ENCODE data around the gene RASGRP4.

RASGRP4 gene

DNA sequence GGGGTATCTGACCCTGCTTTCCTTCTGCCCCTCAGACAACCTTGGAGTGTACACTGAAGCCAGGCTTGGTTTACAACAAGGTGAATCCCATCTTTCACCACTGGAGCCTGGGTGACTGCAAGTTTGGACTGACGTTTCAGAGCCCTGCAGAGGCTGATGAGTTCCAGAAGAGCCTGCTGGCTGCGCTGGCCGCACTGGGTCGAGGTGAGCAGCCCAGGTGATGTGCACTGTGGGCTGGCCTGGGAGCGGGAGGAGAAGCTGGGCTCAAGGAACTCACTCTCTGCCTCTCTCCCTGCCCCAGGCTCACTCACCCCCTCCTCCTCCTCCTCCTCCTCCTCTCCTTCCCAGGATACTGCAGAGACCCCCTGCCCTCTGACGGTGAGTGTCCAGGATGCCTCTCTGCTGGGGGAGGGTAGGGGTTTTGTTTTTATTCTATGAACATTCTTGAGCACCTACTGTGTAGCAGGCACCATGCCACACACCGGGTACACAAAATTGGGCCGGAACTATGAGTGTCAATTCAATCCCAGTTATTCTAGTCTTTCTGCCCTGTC, 34.0 kb downstream of the RASGRP4 start:
- H3K4me3 ChIP-seq (ENCODE audit: low read depth, low read length), result no peak overlapping the region

DNA sequence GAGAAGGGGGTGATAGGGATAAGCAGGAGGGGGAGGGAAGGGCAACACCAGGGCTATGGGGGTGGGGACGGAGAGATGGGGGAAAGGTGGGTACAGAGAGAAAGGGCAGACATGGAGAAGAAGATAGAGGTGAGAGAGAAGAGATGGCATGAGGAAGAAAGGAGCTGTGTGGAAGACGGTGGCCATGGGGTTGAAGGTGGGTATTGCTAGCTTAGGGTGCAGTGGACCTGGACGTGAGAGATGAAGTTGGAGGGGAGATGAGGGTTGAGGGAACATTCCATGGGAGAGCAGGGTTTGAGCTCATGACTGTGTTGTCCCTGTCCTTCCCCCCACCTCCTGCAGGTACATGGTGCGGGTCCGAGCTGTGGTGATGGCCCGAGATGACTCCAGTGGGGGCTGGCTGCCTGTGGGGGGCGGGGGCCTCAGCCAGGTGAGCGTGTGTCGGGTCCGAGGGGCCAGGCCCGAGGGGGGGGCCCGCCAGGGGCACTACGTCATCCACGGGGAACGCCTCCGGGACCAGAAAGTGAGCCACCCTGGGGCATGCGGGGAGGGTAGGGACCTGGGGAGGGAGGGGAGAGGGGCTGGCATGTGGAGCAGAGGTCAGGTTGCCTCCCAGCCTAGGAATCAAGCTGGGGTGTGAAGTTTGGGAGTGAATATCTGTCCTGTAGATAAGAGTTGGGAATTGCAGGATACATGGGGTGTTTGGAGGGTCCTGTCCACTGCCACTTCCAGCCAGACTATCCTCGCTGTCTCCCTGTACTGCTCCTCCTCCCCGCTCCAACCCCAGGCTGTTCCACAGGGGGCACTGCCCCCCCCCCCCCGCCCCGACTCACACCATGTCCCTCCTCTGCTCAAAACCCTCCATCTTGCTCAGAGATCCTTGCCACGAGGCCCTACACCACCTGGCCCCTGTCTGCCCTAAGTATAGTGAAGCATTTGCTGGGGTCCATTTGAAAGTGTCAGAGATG, 35.8 kb downstream of the RASGRP4 start:
- peak overlapping the region; percentile 78 for H3K4me3 ChIP-seq (ENCODE audit: low read depth, low read length)

DNA sequence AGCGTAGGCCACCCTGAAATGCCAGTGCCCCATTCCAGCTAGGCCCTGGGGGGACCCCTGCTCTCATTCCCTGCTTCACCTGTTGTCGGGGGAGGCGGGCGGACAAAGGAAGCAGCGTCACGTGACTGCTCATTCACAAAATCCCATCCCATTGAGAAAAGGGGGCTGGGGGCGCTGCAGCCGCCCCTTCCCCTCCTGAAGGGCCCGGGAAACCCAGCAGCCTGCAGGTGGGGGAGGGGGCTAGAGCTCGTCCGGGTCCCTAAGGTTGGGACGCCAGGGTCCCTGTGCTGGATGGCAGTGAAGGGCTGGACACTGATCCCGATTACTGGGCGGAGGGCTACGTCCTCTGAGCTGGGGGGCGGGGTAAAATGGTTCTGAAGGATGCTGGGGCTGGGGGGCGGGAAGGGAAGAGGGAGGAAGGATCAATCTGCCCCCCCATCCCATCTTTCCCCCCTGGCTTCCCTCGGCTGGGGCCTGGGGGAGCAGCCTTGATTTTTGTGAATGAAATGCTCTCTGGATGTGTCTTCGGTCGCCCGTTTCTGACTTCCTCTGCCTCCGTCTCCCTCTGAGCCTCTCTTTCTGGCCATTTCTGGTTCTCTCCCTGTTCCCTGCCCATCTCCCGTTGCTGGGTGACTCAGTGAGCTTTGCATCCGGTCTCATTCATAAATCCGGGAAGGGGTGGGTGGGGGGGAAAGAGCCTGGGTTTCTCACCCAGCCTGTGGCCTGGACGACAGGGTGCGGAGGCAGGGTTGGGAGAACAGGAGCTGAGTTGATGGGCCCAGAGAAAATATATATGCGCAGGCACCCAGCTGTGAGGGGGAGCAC, 36.7 kb downstream of the RASGRP4 start:
- peak overlapping the region; percentile 78 for H3K4me3 ChIP-seq (ENCODE audit: low read depth, low read length)

DNA sequence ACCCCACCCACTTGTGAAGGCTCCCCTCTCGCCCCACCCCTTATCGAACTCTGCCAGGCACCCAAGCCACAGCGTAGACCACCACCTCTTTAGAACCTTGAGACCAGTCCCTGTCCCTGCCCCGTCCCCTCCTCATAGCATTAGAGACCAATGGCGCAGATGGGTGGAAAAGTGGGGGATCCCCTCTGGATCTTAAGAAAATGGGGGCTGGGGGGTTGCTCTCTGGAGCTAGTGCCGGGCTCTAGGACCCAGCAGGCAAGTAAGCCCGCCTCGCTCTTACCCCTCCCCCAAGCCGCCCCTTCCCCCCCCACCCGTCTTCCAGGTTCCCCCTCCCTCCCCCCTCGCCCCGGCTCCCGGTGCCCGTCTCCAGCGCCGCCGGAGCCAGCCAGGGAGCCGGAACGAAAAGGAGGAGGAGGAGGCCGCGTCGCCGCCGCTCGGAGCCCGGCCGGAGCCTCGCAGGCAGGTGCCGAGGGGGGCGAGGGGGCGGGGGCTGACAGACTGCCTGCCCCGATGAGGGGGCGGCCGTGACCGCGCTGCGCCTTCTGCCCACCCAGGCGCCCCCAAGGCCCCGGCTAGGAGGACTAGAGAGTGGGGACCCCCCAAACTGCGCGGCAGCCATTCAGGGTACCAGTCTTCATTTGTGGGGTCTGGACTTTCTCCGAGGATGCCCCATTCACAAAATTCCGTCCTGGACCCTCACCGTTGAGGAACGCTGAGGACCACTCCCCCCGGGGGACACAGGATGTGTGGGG, 37.5 kb downstream of the RASGRP4 start, which contains the start of gene SPRED3:
Gene SPRED3, plus strand, starts transcription at position 349 of the 752 bp plus-strand sequence. CDS start 1,606 bp downstream, outside the sequence.
- H3K4me3 ChIP-seq (ENCODE audit: low read depth, low read length), result peak within 1 kb of the TSS; percentile 78

DNA sequence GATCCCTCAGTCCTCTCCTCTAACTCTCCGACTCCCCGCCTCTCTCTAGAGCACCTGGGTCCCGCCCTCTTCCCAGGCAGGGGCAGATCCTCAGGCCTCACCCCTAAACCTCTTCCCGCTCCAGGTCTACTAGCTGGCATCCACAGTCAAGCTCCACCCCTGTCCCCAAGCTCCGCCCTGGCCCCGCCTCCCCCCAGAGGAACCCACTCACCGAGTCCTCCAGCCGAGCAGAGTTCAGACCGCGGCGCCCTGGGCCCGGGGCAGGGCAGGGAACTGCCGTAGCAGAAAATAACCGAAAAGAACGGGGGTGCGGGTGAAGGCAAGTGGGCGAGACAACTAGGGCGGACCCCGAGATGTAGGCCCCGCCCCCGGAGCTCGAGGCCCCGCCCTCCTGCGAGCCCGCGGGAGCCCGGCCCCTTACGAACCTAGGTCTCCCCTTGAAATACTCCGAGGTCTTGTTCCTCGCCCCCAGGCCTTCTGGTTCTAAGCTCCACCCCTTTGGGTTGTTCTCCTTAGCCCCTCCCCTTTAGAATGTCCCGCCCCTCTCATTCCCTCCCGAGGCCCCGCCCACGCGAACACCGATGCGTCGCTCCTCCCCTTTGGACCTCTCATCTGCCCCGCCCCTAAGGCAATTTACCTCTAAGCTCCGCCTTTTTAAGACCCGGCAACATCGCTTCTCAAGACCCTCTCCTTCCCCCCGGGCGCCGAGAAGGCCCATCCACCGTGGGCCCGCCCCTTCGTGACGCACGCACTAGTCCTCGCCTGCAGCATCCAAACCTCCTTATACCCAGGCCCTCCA, 38.3 kb downstream of the RASGRP4 start, which contains the start of gene GGN:
Gene GGN, minus strand, starts transcription at position 485 of the 799 bp plus-strand sequence. CDS start 773 bp downstream, outside the sequence.
- peak within 1 kb of the TSS; percentile 78 for H3K4me3 ChIP-seq (ENCODE audit: low read depth, low read length)

DNA sequence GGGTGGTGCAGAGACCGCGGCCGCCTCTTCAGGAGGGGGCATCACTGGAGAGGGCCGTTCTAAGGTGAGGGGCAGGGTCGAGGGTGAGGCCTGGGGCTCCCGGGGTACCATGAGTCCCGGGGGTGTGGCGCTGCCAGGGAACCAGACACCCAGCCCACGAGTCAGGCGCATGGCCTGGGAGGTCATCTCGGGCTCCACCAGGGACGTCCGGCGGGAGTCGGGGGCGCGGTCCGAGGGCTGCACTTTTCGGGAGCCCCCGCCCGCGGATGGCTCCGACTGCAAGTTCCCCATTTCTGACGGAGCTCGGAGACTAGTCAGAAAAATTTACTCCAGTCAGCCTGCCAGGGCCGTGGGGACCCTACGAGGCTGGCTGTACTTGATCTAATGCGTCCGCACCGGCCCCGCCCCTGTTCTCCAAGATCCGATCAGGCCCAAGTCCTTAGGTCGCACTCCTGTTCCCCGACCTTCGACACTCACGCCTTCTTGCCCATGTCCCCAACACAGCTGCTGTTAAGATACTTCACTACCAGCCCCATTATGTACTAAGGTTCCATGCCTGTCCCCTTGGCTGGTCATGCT, 39.0 kb downstream of the RASGRP4 start:
- H3K4me3 ChIP-seq (ENCODE audit: low read depth, low read length), result peak overlapping the region; percentile 39

DNA sequence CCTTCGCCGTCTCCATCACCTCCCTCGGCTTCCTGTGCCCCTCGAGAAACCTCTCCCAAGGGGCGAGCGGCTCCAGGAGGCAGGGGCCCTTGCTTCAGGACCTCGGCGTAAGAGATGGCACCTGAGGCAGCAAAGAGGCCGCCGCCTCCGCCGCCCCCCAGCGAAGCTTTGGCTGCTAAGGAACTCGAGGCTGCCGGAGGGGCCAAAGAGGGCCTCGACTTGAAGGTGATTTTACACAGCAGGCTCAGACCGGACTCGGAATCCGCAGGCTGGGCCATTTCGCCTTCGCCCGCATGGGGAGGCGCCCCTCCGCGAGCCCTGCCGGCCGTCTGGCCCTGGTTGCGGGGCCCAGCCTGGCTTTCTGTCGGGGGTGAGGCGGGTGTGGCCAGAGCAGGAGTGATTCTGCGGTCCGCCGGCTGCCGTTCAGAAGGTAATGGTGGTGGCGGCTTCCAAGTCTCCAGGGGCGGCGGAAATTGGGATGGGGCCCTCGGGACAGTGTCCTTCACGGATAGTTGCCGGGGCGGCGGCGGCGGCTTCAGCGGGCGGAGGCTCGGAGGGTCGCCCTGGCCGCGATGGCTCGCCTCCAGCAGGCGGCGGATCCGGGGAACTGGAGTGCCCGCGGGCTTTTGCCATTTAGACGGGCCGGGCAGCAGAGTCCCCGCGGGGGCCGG, 39.6 kb downstream of the RASGRP4 start:
- no peak overlapping the region for H3K4me3 ChIP-seq (ENCODE audit: low read depth, low read length)

DNA sequence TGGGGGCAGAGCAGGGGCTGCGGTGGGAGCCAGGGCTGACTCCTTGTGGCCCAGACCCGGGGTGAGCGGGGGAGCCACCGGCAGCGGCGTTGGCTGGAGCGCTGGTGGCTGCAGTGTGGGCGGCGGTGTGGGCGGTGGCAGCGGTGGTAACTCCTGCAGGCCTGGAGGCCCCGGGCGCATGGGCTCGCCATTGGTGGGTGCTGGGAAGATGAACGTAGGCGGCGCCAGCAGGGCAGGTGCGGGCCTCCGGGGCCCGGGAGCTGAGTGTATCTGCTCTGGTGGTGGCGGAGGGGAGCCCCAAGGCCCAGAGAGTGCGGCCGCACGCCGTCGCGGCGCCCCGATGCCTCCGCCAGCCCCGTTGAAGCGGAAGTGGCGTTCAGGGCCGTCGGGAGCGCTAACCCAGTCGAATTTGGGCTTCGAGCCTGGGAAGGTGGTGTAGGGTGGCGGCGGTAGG, 40.2 kb downstream of the RASGRP4 start:
- H3K4me3 ChIP-seq (ENCODE audit: low read depth, low read length), result no peak overlapping the region

DNA sequence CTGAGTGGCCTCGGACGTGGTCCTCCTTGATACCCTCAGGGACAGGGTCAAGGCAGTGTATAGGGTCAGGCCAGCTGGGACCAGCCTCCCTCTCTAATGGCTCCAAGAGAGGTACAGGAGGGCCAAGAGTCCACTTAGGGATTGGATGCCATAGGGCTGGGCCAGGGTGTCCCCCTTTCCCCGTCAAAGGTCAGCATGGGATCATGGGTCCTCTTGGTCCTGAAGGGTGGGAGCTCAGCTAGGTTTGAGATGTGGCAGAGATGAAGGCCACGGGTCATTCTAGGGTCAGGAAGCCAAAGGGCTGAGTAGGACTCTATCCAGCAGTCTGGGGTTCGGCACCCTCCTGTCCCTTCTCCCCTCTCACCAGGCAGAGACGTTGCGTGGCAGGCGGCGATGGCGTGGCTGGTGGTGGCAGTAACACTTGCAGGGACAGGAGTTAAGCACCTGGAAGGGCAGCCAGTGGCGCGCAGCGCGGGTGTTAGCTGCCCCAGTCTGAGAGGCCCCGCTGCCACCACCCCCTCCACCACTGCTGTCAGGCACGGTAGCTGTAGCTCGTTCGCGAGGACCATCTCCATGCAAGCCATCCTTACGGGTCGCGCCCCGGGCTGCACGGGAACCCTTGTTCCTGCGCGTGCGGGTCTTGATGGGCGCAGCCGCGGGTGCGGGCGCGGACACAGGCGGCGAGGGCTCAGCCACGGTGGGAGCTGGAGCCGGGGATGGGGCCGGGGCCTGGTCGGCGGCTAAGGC, 40.8 kb downstream of the RASGRP4 start:
- no peak overlapping the region for H3K4me3 ChIP-seq (ENCODE audit: low read depth, low read length)

DNA sequence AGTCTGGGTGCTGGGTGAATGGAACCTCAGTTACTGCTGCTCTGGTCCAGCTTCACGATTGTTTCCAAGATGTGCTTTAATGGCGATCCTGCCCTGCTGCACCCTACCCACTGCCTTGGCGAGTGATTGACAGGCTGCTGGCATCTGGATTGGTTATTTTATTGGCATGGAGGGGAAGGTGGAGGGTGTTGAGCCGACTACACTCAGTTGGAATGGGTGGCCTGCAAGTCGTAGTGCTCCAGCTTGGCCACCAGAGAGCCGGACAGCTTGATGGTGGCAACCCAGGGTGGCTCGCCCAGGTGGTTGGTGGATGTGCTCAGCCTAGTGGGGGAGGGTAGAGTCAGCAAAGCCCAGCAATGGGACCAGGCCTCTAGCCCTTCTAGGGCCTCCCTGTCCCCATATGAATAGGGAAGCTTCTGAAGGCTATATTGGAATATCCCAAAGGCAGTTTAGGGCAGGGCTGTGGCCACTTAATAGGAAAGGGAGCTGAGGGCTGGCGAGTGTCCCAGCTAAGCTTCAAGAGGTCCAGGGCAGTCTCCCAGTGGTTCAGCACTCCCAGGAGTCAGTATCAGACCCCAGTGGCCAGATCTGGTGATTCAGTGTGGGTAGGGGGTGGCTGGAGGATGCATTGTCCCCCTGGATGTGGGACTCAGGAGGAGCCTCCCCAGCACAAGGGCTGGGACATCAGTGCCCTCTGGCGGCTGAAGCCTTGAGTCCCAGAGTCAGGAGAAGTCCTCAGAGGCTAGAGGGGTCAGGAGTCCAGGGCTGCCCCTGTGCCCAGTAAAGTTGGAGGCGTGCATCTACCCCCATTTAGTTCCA, 41.6 kb downstream of the RASGRP4 start:
- H3K4me3 ChIP-seq (ENCODE audit: low read depth, low read length), result no peak overlapping the region

DNA sequence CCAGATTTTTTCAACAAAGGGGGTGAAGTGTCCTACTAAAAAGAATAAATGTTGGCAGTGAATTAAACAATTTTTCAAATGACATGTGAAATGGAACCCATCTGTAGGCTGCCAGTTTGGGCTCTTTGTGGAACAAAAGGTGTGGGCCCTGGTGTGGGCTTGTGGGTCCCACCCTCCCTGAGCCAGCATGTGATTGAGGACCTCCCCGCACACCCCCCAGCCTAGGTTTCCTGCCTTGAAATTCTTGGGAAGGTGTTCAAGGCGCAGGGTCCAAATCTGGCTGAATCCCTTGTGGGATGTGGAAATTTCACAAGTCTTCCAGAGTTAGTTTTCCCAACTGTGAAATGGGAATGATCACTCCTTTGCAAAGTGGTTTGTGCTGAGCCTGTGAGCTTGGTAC, 42.3 kb downstream of the RASGRP4 start:
- H3K4me3 ChIP-seq (ENCODE audit: low read depth, low read length), result no peak overlapping the region

DNA sequence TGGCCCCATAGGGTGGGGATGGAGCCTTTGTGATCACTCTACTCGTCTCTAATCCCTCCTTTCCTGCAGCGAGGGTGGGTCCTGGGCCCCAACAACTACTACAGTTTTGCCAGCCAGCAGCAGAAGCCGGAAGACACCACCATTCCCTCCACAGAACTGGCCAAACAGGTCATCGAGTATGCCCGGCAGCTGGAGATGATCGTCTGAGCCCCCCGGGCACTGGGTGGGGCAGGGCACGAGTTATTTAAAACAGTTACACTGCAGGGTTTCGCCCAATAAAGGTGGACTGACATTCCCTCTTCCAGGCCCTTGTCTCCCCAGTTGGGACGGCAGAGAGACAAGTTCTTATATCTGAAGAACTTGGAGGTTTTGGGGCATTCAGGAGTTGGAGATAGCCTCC, 42.8 kb downstream of the RASGRP4 start:
- H3K4me3 ChIP-seq (ENCODE audit: low read depth, low read length), result no peak overlapping the region

DNA sequence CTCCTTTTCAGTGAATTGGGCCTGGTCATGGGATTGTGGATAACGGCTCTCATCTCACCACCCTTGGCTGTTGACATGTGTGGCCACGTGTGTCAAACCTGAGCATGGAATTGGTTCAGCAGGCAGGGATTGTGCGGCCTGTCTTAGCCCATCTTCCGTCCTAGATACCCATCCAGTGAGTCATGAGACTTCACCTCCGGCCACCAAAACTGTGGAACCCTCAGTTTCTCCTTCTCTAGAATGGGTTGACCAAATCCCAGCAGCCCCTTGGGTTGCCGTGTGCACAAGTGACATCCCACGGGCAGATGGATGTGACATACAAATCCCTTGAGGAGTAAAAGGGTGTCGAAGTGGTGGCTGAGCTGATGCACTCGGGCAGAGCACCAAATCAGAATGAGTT, 44.9 kb downstream of the RASGRP4 start:
- no peak overlapping the region for H3K4me3 ChIP-seq (ENCODE audit: low read depth, low read length)

DNA sequence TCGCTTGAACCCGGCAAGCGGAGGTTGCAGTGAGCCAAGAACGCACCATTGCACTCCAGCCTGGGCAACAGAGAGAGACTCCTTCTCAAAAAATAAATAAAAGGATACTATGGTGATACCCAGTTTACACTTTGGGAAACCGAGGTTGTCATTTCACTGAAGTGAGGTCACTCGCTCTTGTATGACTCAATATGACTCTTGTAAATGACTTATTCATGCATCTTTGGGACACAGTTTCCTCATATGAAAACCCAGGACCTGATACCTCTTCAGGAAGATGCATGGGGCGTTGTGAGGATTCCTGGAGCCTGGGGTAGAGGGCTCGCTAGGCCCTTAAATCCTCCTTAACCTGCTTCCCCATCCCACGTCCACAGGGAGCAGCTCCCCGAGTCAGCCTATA, 47.2 kb downstream of the RASGRP4 start:
- H3K4me3 ChIP-seq (ENCODE audit: low read depth, low read length), result no peak overlapping the region

DNA sequence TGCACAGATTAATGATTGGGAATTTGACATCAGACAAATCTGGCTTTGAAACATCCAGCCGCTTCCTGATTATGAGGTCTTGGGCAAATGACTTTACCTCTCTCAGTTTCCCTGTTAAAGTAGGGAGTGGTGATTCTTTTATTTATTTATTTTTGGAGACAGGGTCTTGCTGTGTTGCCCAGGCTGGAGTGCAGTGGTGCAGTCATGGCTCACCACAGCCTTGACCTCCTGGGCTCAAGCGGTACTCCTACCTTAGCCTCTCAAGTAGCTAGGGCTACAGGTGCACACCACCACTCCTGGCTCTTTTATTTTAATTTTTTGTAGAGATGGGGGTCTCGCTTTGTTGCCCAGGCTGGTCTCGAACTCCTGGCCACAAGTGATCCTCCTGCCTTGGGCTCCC, 49.0 kb downstream of the RASGRP4 start:
- H3K4me3 ChIP-seq (ENCODE audit: low read depth, low read length), result no peak overlapping the region

DNA sequence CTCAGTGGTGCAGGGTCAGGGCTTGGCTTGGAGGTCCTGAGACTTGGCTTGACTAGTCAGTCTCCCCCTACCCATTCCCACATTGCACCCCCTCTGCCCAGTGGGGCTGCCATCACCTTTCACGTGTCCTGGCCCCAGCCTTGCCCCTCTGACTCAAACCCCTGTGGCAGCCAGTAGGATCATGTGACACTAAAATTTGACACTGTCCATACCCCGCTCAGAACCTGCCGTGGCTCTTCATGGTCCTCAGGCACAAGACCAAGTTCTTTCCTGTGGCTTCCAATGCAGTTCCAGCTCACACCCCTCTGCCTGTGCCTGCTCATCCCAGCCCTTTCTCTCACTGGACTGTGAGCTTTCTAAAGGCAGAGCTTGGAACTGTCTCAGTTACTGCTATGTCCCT, 49.4 kb downstream of the RASGRP4 start:
- no peak overlapping the region for H3K4me3 ChIP-seq (ENCODE audit: low read depth, low read length)

DNA sequence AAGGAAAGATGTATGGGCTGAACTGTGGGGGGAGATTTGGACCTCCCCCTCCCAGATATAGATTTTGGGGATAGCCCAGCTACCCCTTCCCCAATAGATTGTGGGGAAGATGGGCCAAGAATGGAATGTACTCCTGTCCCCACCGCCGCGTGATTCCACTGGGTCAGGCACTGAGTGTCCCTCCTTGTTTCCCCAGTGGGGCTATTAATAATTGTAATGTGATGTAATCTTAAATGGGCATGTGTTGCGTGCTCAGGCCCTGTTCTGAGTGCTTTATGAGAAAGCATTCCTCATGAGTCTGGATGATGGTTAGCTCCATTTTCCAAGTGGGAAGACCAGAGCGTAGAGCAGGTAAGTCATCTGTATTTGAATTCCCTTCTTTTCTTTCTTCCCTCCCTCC, 50.3 kb downstream of the RASGRP4 start:
- peak overlapping the region; percentile 93 for H3K4me3 ChIP-seq (ENCODE audit: low read depth, low read length)

Data from iPS-11a (cell line).